Peyer's patch (tissue), 4 donors: ENCODE data around the gene USP32. TPM values are rescaled to one million over a fixed set of nuclear protein-coding genes. Genes with fewer than 3 reads are reported as not detected.
A peak's percentile ranks its signal among the peaks of the same experiment; 100 is the strongest.
"Not testable (repeated sequence)": the region's sequence is repeated elsewhere in the genome, so short reads cannot be mapped to it uniquely, and the experiment has no call there.

Source experiments
- DNase-seq, 3 donors: peaks; one replicate each; pipeline ENCODE4 v3.0.0-alpha.2; 2017 to 2019
- H3K27ac ChIP-seq, 4 donors: fragments of 200-600 bp; sonication (generic); one replicate each; pipeline ENCODE4 v1.5.1; 2016 to 2019
- H3K27me3 ChIP-seq, 2 donors: fragments of 200-600 bp; sonication (generic); one replicate each; pipeline ENCODE4 v1.5.1; 2019
- H3K36me3 ChIP-seq, 3 donors: fragments of 200-600 bp; sonication (generic); one replicate each; pipeline ENCODE4 v1.5.1; 2016 to 2019
- H3K4me1 ChIP-seq, 4 donors: fragments of 200-600 bp; sonication (generic); one replicate each; pipeline ENCODE4 v1.5.1; 2016 to 2019
- H3K4me3 ChIP-seq, 4 donors: fragments of 200-600 bp; sonication (generic); 1 replicate in 3 of 4; 2 replicates in 1 of 4; pipeline ENCODE4 v1.5.1; 2016 to 2019; ENCODE audit warnings: mild to moderate bottlenecking in 1 of 4
- H3K9me3 ChIP-seq, 4 donors: fragments of 200-600 bp; sonication (generic); one replicate each; pipeline ENCODE4 v1.5.1; 2016 to 2019; ENCODE audit warnings: mild to moderate bottlenecking in 1 of 4
- CTCF ChIP-seq, 6 experiments: fragments of 450-650 bp in 4 of 6; fragments of 200-600 bp in 2 of 6; sonication (generic) in 1 of 6; IDR thresholded peaks; one replicate each; pipeline ENCODE4 v1.5.1; 2017 to 2019; ENCODE audit warnings: antibody characterized with exemption in 6 of 6, mild to moderate bottlenecking in 3 of 6, moderate library complexity in 1 of 6
- POLR2A ChIP-seq, 2 donors: fragments of 450-650 bp; IDR thresholded peaks; one replicate each; pipeline ENCODE4 v1.5.1; 2017; ENCODE audit warnings: antibody characterized with exemption in 2 of 2, mild to moderate bottlenecking in 2 of 2, moderate library complexity in 2 of 2
- total RNA-seq, 4 donors: library from RNA; depleted of rRNA; stranded (reverse); fragments of >200 nt; gene quantifications; one replicate each; pipeline ENCODE4 v1.1.0, GENCODE V29; 2016

The USP32 gene
- total RNA-seq, 4 donors from 2014 or later: 31.5 to 52.8 (median 48.6) TPM

GRCh38 chr17:60174767-60175166 is 217.2 kb downstream of the USP32 start:
- Histone ChIP-seq H3K36me3 (peaks cover 0 to 14% (median 0%) of the 10 kb centered on the region in 3 donors), H3K4me1 (peaks cover 0 to 24% (median 2%) of the 10 kb centered on the region in 4 donors)
- H3K4me3 ChIP-seq, H3K9me3 ChIP-seq, H3K27ac ChIP-seq, H3K27me3 ChIP-seq: not testable (repeated sequence)
- DNase-seq: peak in 1 of 3 donors; percentile 52
- TF ChIP-seq CTCF (IDR thresholded peaks at IDR 0.05): peak in 4 of 6 experiments; percentile 9 to 52 (median 36)

- peak overlapping the region in 1 of 4 donors; percentile 51 for H3K27ac ChIP-seq
Measured at GRCh38 chr17:60174035-60174434, 217.9 kb downstream of the USP32 start.

GRCh38 chr17:60173304-60173819 is 218.6 kb downstream of the USP32 start:
- Histone ChIP-seq H3K36me3 (peaks cover 0 to 7% (median 0%) of the 10 kb centered on the region in 3 donors), H3K4me3 (no peak overlapping the region), H3K27ac (peak overlapping the region in 1 of 4 donors; percentile 51), H3K27me3 (no peaks in the 10 kb centered on the region), H3K4me1 (peaks cover 0 to 32% (median 4%) of the 10 kb centered on the region in 4 donors), H3K9me3 (no peaks in the 10 kb centered on the region)
- peak in 1 of 3 donors; percentile 45 for DNase-seq
- TF ChIP-seq CTCF (IDR thresholded peaks at IDR 0.05): no peak

More at GRCh38 chr17:60174035-60174434, 217.9 kb downstream of the USP32 start:
- no peak overlapping the region for H3K4me3 ChIP-seq
- no peaks in the 10 kb centered on the region for H3K27me3 ChIP-seq
- peaks cover 0 to 31% (median 4%) of the 10 kb centered on the region in 4 donors for H3K4me1 ChIP-seq
- no peaks in the 10 kb centered on the region for H3K9me3 ChIP-seq
- peak in 1 of 3 donors; percentile 17 for DNase-seq
- TF ChIP-seq CTCF (IDR thresholded peaks at IDR 0.05): no peak
- no peak for TF ChIP-seq POLR2A (IDR thresholded peaks at IDR 0.05)
- peaks cover 0 to 9% (median 0%) of the 10 kb centered on the region in 3 donors for H3K36me3 ChIP-seq

GRCh38 chr17:60171753-60172079 is 220.2 kb downstream of the USP32 start:
- no peaks in the 10 kb centered on the region for H3K27me3 ChIP-seq
- peak in 1 of 3 donors; percentile 18 for DNase-seq
- H3K27ac ChIP-seq: peak overlapping the region in 1 of 4 donors; percentile 81
- H3K4me3 ChIP-seq: no peak overlapping the region
- no peaks in the 10 kb centered on the region for H3K9me3 ChIP-seq
- peaks cover 0 to 32% (median 4%) of the 10 kb centered on the region in 4 donors for H3K4me1 ChIP-seq
- H3K36me3 ChIP-seq: peaks cover 0 to under 1% (median 0%) of the 10 kb centered on the region in 3 donors
- no peak for TF ChIP-seq POLR2A (IDR thresholded peaks at IDR 0.05)
- TF ChIP-seq CTCF (IDR thresholded peaks at IDR 0.05): no peak

GRCh38 chr17:60170835-60171752 is 220.8 kb downstream of the USP32 start:
- Histone ChIP-seq H3K27ac (peak overlapping the region in 3 of 4 donors; percentile 33 to 81 (median 56)), H3K9me3 (no peaks in the 10 kb centered on the region), H3K4me3 (no peak overlapping the region), H3K27me3 (no peaks in the 10 kb centered on the region), H3K4me1 (peaks cover 0 to 36% (median 4%) of the 10 kb centered on the region in 4 donors), H3K36me3 (no peaks in the 10 kb centered on the region)
- peak in 1 of 3 donors; percentile 38 for DNase-seq
- TF ChIP-seq CTCF (IDR thresholded peaks at IDR 0.05) (no peak), POLR2A (IDR thresholded peaks at IDR 0.05) (no peak)
